ENCODE results near the gene TP53BP2.
"Not testable (repeated sequence)": the region's sequence is repeated elsewhere in the genome, so short reads cannot be mapped to it uniquely, and the experiment has no call there.

TP53BP2 gene

DNA sequence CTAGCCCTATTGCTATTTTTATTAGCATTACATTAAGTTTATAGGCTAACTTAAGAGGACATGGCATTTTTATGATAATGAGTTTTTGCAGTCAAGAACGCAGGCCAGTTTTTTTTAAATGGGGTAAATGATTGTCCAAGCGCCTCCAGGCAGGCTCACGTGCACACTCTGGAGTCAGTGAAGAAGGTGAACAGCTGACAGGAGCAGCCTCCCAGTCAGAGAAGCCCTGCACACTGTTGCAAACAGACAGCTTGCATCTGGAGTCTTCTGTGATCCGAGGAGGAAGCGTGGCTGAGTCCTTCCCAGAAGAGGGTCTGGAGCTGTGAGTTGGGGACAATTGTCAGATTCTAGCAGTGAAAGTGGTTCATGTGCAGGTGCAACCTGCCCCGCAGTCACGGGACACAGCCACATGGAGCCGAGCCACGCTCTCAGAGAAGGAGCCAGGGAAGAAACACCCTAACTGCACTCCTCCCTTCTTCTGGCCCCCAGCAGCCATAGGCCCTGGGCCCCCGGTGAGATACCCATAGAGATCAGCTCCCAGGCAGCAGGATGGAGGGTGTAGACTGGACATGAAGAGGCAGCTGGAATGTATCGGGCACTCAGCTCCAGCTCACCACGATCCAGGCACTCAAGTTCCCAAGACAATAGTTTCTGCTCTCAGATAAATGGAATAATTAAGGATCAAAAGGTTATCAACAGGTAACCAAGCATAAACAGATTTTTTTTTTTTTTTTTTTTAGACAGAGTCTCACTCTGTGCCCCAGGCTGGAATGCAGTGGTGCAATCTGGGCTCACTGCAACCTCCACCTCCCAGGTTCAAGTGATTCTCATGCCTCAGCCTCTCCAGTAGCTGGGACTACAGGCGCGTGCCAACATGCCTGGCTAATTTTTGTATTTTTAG is 107.0 kb downstream of the TP53BP2 start:
- no peak for DNase-seq

DNA sequence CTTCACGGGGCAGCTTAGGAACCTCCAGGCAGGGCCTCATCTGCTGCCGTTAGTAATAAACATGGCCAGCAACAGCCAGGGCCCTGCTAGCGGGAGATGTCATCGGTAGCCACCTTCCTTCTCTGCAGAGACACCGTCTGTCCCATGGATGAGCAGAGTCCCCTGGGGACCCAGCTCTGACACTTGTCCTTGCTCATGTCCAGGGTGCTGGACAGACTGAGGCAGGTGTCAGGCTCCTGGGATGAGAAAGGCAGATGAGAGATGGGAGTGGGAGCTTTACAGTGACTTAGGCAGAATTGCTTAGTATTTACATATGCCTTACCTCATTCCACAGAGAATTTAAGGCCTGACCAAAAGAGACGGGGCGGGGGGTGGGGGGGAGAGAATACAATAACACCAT is 108.4 kb downstream of the TP53BP2 start:
- no peak for DNase-seq

DNA sequence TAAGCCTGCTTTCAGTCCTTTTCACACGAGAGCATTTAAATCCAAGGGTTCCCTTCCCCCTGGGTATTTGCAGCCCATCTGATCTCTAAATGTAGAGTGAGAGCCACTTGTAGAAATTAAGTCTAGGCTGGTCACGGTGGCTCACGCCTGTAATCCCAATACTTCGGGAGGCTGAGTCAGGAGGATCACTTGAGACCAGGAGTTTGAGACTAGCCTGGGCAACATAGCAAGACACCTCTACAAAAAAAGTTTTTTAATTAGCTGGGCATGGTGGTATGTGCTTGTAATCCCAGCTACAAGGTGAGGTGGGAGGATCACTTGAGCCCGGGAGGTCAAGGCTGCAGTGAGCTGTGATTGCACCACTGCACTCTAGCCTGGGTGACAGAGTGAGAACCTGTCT is 109.1 kb downstream of the TP53BP2 start:
- not testable (repeated sequence) for DNase-seq

DNA sequence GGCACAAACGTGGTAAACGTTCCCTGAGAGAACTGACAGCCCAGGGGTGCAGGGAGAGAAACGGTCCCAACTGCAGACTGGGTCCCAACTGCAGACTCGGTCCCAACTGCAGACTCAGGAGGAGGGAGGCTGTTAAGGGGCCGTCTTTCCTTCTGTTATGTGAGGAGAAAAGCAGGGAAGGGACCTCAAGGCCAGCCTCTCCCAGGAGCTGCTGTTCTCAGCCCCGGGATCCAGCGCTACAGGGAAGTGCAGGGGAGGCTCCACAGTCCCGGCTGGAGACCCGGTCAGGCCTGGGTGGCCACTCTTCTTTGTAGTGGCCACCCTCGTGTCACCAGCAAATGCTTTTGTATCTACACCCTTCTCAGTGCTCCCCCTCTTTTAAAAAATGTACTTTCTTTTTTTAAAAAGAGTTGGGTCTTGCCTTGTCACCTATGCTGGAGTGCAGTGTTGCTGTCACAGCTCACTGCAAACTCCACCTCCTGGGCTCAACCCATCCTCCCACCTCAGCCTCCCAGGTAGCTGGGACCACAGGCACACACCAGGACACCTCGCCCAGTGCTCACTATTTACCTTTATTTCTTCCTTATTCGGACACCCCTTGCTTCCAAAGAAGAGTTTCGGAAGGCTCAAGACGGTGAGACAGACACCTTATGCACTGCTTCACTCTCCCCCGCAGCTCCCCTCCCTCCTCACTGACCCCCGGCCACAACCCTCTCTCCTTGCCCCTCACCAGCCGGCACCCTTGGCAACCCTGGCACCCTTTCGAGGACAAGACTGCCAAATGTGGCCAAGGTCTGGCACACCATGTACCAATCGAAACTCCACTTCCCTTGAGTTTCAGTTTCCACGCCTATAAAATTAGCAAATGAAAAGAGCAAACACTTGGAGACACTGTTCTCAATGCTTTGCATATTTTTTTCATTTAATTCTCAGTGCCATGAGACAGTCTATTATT is 111.6 kb downstream of the TP53BP2 start:
- DNase-seq = no peak

DNA sequence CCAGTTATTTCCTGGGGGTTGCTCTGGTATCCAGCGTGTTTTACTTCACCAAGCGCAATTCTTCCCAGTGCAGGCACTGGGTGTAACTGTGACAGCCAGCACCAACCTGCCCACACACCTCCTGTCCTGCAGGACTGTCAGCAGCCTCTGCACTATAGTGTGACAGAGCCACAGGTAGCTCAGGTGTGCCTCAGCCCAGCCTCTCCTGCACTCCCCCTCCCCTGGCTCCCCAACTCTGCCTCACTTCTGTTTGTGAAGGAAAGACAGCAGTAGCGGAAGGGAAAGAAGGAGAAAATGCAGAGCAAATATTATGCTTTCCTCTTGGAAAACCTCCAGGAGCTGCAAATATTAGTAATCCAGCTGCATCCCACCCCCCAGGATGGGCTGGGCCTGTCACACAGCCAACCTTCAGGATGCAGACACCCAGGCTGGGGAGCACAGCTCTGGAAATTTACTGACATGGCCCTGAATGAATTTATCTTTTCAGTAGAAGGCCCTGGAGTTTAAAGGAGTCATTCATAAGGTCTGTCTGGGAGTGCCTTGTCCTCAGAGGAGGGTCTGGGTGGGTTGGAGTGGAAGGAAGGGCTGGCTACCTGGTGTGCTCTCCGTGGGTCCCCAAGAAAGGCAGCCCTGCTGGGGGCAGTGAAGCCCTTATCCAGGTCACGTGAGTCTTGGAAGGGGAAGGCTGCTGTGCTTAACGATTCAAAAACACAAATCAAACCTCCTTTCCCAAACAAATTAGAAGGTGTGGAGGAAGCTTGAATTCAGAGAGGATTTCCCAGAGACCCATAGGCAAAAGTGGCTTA is 112.6 kb downstream of the TP53BP2 start:
- DNase-seq = no peak

DNA sequence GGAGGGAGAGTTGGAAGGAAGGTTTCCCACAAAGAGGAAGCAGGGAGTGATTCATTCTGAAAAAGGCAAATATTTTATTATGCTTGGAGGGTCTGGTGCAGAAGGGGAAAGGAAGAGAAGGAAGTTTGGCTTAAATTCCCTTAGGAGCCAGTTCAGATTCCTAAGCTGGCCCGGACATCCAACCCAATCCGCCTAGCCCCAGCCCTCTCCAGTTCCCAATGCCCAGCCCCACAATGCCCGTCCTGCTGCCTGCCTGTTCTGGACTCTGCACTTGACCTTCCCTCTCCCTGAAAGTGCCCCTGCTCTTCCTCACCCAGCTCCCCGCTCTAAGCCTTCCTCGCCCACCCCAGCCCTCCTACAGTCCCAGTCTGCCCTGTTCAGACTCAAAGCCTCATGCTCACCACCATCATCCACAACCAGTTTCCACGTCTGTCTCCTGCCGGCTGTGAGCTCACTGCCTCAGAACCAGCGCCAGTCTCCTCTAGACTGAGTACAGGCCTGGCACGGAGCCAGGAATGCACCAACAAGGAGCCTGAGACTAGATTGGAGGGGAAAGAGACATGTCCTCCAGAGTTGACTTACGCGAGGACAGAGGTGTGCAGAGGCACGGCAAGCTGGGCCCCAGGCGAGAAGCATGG is 114.5 kb downstream of the TP53BP2 start:
- no peak for DNase-seq

DNA sequence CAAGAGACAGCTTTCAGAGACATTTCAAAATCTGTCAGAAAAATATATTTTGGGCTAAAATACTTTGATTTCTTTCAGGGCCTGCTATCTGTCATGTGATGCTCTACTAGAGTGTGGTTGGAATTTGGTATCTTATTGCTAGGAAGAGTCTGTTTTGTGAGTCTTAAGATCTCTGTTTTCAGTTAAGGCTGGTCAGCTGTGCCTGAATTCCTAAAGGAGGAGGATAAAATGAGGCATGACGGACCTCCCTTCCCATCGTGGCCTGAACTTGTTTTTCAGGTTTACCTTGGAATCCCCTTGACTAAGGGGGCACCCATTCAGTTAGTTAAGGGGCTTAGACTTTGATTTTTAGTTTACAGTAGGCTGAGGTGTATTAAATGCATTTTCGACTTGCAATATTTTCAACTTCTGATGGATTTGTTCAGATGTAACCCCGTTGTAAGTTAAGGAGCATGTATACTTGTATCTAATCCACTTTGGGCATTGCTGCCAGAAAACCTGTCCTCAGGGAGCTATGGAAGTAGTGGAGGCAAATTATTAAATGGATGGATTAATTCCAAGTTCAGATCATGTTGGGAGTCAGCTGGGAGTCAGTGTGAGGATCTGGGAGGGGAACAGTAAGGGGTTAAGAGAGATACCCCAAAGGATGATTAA is 115.1 kb downstream of the TP53BP2 start:
- DNase-seq = no peak

DNA sequence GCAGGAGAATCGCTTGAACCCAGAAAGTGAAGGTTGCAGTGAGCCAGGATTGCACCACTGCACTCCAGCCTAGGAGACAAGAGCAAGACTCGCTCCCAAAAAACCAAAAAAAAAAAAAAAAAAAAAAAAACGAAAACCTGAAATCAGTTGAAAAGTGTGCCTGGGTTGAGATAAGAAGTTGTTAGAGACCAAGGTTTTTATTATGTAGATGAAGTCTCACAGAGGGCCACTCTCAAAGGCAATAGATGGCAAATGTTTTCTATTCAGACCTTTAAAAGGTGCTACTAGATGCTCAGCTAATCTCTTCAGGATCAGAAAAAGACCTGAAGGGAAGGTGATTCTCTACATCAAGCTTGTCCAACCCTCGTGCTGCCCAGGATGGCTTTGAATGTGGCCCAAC is 115.8 kb downstream of the TP53BP2 start:
- no peak for DNase-seq
